Nephron progenitor cell (in vitro differentiated cells): ENCODE measurements around the gene HES7.

Source experiments
- DNase-seq: peaks from one replicate; pipeline ENCODE4 v3.0.0; 2021
- H3K27ac Mint-ChIP-seq: 2 replicates; pipeline ENCODE4 v1.8.0; 2021; ENCODE audit warnings: mild to moderate bottlenecking, moderate library complexity, mixed read lengths
- H3K27me3 Mint-ChIP-seq: 2 replicates; pipeline ENCODE4 v1.8.0; 2021; ENCODE audit warnings: mild to moderate bottlenecking, low read depth, mixed read lengths; ENCODE audit not compliant: poor library complexity
- H3K36me3 Mint-ChIP-seq: 2 replicates; pipeline ENCODE4 v1.8.0; 2021; ENCODE audit warnings: low read depth, mixed read lengths
- H3K4me1 Mint-ChIP-seq: 2 replicates; pipeline ENCODE4 v1.8.0; 2021; ENCODE audit warnings: mixed read lengths
- H3K4me3 Mint-ChIP-seq: 2 replicates; pipeline ENCODE4 v1.8.0; 2021; ENCODE audit warnings: mild to moderate bottlenecking, moderate library complexity, mixed read lengths
- H3K9me3 Mint-ChIP-seq: 2 replicates; pipeline ENCODE4 v1.8.0; 2021; ENCODE audit warnings: mild to moderate bottlenecking, moderate library complexity, mixed read lengths
- CTCF ChIP-seq: fragments of 200-600 bp; sonication (generic); IDR thresholded peaks from 2 replicates; pipeline ENCODE4 v1.5.0; 2021; ENCODE audit warnings: antibody characterized with exemption

The HES7 gene

DNA sequence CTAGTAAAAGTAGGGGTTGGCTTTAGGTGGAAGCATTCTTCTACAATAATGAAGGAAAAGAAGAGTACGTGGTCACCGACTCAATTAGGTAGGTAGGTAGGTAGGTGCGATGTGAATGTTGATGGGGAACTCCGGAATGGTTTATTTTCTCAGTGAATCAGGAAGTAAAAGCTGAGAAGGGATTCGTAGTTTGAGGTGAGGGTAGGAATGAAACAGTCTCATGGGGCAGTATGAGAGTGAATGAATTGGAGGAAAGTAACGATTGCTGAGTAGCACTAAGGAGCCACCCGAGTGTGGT lies 14.4 kb upstream of the HES7 start:
- Mint-ChIP-seq H3K27ac (no peak overlapping the region), H3K36me3 (peaks cover 11% of the 10 kb centered on the region), H3K4me3 (no peak overlapping the region), H3K9me3 (no peaks in the 10 kb centered on the region), H3K27me3 (peaks cover 7% of the 10 kb centered on the region), H3K4me1 (peaks cover 9% of the 10 kb centered on the region)
- DNase-seq = no peak
- no peak for TF ChIP-seq CTCF

GRCh38 chr17:8137645-8138373 lies 13.9 kb upstream of the HES7 start:
- peaks cover 12% of the 10 kb centered on the region for H3K27me3 Mint-ChIP-seq
- no peak overlapping the region for H3K4me3 Mint-ChIP-seq
- TF ChIP-seq CTCF = no peak
- no peaks in the 10 kb centered on the region for H3K9me3 Mint-ChIP-seq
- H3K27ac Mint-ChIP-seq = no peak overlapping the region
- peaks cover 11% of the 10 kb centered on the region for H3K36me3 Mint-ChIP-seq
- DNase-seq = no peak
- peaks cover 12% of the 10 kb centered on the region for H3K4me1 Mint-ChIP-seq

- H3K4me3 Mint-ChIP-seq = no peak overlapping the region
- peaks cover 31% of the 10 kb centered on the region for H3K27me3 Mint-ChIP-seq
- no peak for DNase-seq
- H3K9me3 Mint-ChIP-seq = no peaks in the 10 kb centered on the region
- no peak for TF ChIP-seq CTCF
- no peak overlapping the region for H3K27ac Mint-ChIP-seq
- peaks cover 12% of the 10 kb centered on the region for H3K4me1 Mint-ChIP-seq
- H3K36me3 Mint-ChIP-seq = no peaks in the 10 kb centered on the region
Measured at GRCh38 chr17:8133941-8134340, 10.0 kb upstream of the HES7 start.

DNA sequence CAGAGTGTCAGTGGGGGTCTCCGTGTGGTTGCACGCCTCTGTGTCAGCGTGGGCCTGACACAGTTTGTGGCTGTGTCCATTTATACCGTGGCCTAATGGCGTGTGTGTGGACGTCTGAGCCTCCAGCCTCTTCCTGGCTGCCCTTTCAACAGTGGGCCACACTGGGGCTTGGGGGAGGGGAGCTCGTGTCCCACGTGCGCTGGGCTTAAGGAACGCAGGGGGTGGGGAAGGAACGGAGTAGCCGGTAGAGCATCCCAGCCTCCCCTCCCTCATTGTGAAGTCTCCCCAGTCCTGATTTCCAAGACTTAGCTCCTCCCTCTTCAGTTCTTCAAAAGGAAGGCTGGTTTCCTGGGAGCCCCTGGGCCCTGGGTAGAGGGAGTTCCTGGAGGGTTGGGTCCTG lies 9.5 kb upstream of the HES7 start:
- peaks cover 12% of the 10 kb centered on the region for H3K4me1 Mint-ChIP-seq
- H3K27me3 Mint-ChIP-seq = peaks cover 33% of the 10 kb centered on the region
- TF ChIP-seq CTCF = no peak
- H3K9me3 Mint-ChIP-seq = no peaks in the 10 kb centered on the region
- DNase-seq = no peak
- no peaks in the 10 kb centered on the region for H3K36me3 Mint-ChIP-seq
- no peak overlapping the region for H3K4me3 Mint-ChIP-seq
- no peak overlapping the region for H3K27ac Mint-ChIP-seq

GRCh38 chr17:8131844-8132441 lies 8.0 kb upstream of the HES7 start:
- Mint-ChIP-seq H3K36me3 (no peaks in the 10 kb centered on the region), H3K4me3 (no peak overlapping the region), H3K27me3 (peaks cover 39% of the 10 kb centered on the region), H3K4me1 (peaks cover 17% of the 10 kb centered on the region), H3K9me3 (no peaks in the 10 kb centered on the region), H3K27ac (no peak overlapping the region)
- DNase-seq = no peak
- no peak for TF ChIP-seq CTCF
